Spleen (tissue), 11 donors: ENCODE data around the gene DRD5. TPM values are rescaled to one million over a fixed set of nuclear protein-coding genes. Genes with fewer than 3 reads are reported as not detected.

Experiments
- DNase-seq: peaks from one replicate; pipeline ENCODE4 v3.0.0-alpha.2; 2020
- H3K27ac ChIP-seq, 8 donors: fragments of 200-600 bp; sonication (generic) in 7 of 8; 1 replicate in 4 of 8; 2 replicates in 4 of 8; pipeline versions ENCODE4 v1.5.0 to v1.8.0; 2016 to 2021; ENCODE audit warnings: inconsistent platforms in 4 of 8, mild to moderate bottlenecking in 4 of 8, moderate library complexity in 1 of 8
- H3K27me3 ChIP-seq, 7 donors: fragments of 200-600 bp; sonication (generic) in 6 of 7; replicated peaks in 1 of 7; 1 replicate in 4 of 7; 2 replicates in 3 of 7; pipeline versions ENCODE4 v1.5.0 to v1.8.0; 2016 to 2021; ENCODE audit warnings: inconsistent platforms in 3 of 7, mild to moderate bottlenecking in 1 of 7
- H3K36me3 ChIP-seq, 6 donors: fragments of 200-600 bp; sonication (generic) in 5 of 6; 1 replicate in 4 of 6; 2 replicates in 2 of 6; pipeline versions ENCODE4 v1.5.0 to v1.8.0; 2016 to 2021; ENCODE audit warnings: inconsistent platforms in 2 of 6
- H3K4me1 ChIP-seq, 6 donors: fragments of 200-600 bp; sonication (generic) in 5 of 6; 1 replicate in 3 of 6; 2 replicates in 3 of 6; pipeline versions ENCODE4 v1.5.0 to v1.8.0; 2016 to 2021; ENCODE audit warnings: inconsistent platforms in 3 of 6
- H3K4me3 ChIP-seq, 8 donors: fragments of 200-600 bp; sonication (generic) in 7 of 8; 1 replicate in 4 of 8; 2 replicates in 4 of 8; pipeline versions ENCODE4 v1.5.0 to v1.8.0; 2016 to 2021; ENCODE audit warnings: inconsistent platforms in 4 of 8, mild to moderate bottlenecking in 4 of 8, moderate library complexity in 2 of 8
- H3K9me3 ChIP-seq, 8 donors: fragments of 200-600 bp; sonication (generic) in 7 of 8; 1 replicate in 4 of 8; 2 replicates in 4 of 8; pipeline versions ENCODE4 v1.5.0 to v1.8.0; 2016 to 2021; ENCODE audit warnings: inconsistent platforms in 4 of 8
- POLR2A ChIP-seq, 3 donors: fragments of 450-650 bp; IDR thresholded peaks; one replicate each; pipeline ENCODE4 v1.5.1; 2017; ENCODE audit warnings: antibody characterized with exemption in 3 of 3, mild to moderate bottlenecking in 1 of 3
- POLR2AphosphoS5 ChIP-seq, 3 donors: sonication (generic); formaldehyde crosslinking; IDR thresholded peaks; one replicate each; pipeline ENCODE4 v1.5.1; 2017; ENCODE audit warnings: antibody characterized with exemption in 3 of 3
- WGBS, 5 donors: extraction: QIAGEN DNeasy Blood & Tissue Kit in 3 of 5; methylation state at CpG; one replicate each; pipeline versions ENCODE4 v1.1.5 to v1.1.7; 2013 to 2018; 5-methylcytosine and 5-hydroxymethylcytosine counted together
- intact Hi-C: fragments of 100-400 bp; cut with DNase I; formaldehyde crosslinking; loops from one replicate; pipeline ENCODE4 v1.15.0; 2023; ENCODE audit warnings: low total_unique reads
- polyA plus RNA-seq, 3 donors: library from polyadenylated mRNA; stranded (reverse); fragments of 200-250 nt; gene quantifications; one replicate each; pipeline ENCODE4 v1.2.1, GENCODE V29; 2013
- total RNA-seq, 7 donors: library from RNA; depleted of rRNA in 3 of 7; stranded (reverse); fragments of >200 nt in 3 of 7; fragmentation: NEBNext Ultra II Directional in 4 of 7; extraction: Animal tissue kit (Norgen Biotek cat#: 25700) in 4 of 7; gene quantifications; one replicate each; pipeline versions ENCODE4 v1.1.0 to v1.2.1, GENCODE V29; 2016 to 2021
- TF ChIP-seq, protein P1 (sequence below), 11 experiments: fragments of 200-600 bp in 7 of 11; fragments of 450-650 bp in 4 of 11; sonication (generic) in 4 of 11; IDR thresholded peaks in 8 of 11; conservative IDR thresholded peaks in 3 of 11; 1 replicate in 7 of 11; 2 replicates in 4 of 11; pipeline versions ENCODE4 v1.4.0 to v1.8.0; 2016 to 2021; ENCODE audit warnings: antibody characterized with exemption in 11 of 11, inconsistent platforms in 4 of 11, mild to moderate bottlenecking in 1 of 11
- donor health status: healthy with polysubstance abuse.
- donor health status: DM: no; HTN: no; CAD: no; lungs with moderate emphysema.
- donor health status: DM: no; HTN: no; CAD: no.
- donor health status: Bipolar disorder and iron deficiency.
- donor health status: healthy.
- donor health status: DM: no; HTN: no; CAD: no.
- donor health status: DM: yes; HTN: yes; CAD: no.

The DRD5 gene
- total and polyA plus RNA-seq, 10 donors: not detected

DNA sequence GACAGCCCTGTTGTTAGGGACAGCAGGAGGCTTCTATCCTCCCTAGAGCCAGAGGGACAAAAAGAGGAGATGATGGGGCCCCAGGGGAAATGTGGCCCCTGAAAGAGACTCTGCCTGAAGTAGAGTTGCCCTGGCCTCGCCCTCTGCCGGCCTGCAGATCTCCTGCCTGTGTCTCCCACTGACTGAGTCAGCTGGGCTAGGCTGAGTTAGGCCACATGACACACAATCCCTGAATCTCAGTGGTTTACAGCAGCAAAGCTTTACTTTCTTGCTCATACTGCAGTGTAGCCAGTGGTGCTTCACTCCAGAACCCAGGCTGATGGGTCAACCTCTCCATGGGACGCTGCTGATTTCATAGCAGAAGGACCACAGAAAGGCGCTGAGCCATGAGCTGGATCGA lies 23.5 kb downstream of the DRD5 start:
- Histone ChIP-seq H3K4me1 (no peaks in the 10 kb centered on the region), H3K4me3 (no peak overlapping the region), H3K9me3 (no peaks in the 10 kb centered on the region), H3K27ac (no peak overlapping the region), H3K36me3 (no peaks in the 10 kb centered on the region), H3K27me3 (peaks cover 0 to 14% (median 0%) of the 10 kb centered on the region in 7 donors)
- TF ChIP-seq, protein P1, sequence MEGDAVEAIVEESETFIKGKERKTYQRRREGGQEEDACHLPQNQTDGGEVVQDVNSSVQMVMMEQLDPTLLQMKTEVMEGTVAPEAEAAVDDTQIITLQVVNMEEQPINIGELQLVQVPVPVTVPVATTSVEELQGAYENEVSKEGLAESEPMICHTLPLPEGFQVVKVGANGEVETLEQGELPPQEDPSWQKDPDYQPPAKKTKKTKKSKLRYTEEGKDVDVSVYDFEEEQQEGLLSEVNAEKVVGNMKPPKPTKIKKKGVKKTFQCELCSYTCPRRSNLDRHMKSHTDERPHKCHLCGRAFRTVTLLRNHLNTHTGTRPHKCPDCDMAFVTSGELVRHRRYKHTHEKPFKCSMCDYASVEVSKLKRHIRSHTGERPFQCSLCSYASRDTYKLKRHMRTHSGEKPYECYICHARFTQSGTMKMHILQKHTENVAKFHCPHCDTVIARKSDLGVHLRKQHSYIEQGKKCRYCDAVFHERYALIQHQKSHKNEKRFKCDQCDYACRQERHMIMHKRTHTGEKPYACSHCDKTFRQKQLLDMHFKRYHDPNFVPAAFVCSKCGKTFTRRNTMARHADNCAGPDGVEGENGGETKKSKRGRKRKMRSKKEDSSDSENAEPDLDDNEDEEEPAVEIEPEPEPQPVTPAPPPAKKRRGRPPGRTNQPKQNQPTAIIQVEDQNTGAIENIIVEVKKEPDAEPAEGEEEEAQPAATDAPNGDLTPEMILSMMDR (IDR thresholded peaks at IDR 0.05 in 8 of 11, conservative IDR thresholded peaks at IDR 0.05 in 3 of 11): no peak
- TF ChIP-seq POLR2AphosphoS5 (IDR thresholded peaks at IDR 0.05) (no peak), POLR2A (IDR thresholded peaks at IDR 0.05) (no peak)
- WGBS, 5 donors: 71 to 92% (median 90%) methylated on average over 5 of the region's 5 CpGs
- DNase-seq: no peak
- intact Hi-C loops: no loop called here

DNA sequence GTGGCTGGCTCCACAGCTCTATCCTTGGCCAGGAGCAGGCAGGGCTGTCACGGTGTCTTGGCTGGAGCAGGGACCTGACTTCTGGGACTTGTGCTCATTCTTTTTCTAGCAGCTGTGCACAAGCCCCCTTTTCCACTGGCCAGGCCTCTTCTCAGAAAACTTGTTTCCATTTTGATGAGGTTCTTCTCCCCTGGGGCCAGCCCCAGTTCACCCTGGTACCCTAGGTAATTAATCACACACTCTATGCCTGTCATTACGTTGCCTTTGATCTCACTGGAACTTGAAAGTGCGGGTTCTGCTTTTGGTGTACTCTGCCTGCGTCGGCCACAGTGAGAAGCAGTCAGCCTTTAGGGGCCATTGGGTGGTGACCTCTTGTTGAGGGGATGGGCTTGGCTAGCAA lies 26.6 kb downstream of the DRD5 start:
- TF ChIP-seq POLR2AphosphoS5 (IDR thresholded peaks at IDR 0.05) (no peak), POLR2A (IDR thresholded peaks at IDR 0.05) (no peak)
- TF ChIP-seq, protein P1 (IDR thresholded peaks at IDR 0.05 in 8 of 11, conservative IDR thresholded peaks at IDR 0.05 in 3 of 11): no peak
- H3K27me3 ChIP-seq: peaks cover 0 to 5% (median 0%) of the 10 kb centered on the region in 7 donors
- WGBS, 5 donors: 62 to 67% (median 66%) methylated on average over 5 of the region's 5 CpGs
- DNase-seq: no peak
- no peak overlapping the region for H3K4me3 ChIP-seq
- no peaks in the 10 kb centered on the region for H3K9me3 ChIP-seq
- no peaks in the 10 kb centered on the region for H3K36me3 ChIP-seq
- intact Hi-C loops: no loop called here
- no peak overlapping the region for H3K27ac ChIP-seq
- H3K4me1 ChIP-seq: no peaks in the 10 kb centered on the region

DNA sequence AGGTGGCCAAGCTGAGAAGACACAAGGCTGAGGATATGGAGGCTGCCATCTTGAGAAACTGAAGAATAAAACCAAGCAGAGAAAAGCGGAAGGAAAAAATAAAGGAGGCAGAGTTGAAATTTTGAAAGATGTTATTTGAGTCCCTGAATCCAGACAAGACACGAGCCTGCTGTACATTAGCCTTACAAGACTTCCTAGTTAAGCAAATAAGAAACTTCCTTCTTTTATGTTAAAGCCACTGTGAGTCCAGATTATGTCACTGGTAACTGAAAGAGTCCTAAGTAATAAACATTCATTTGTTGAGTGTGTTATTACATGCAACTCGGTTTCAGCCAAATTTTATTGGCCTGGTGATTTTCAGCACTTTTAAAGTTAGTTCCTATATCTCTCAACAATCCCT lies 30.4 kb downstream of the DRD5 start:
- H3K27ac ChIP-seq: no peak overlapping the region
- no peak for DNase-seq
- no peaks in the 10 kb centered on the region for H3K4me1 ChIP-seq
- no peak overlapping the region for H3K4me3 ChIP-seq
- H3K27me3 ChIP-seq: no peaks in the 10 kb centered on the region
- no peaks in the 10 kb centered on the region for H3K36me3 ChIP-seq
- intact Hi-C loops: no loop called here
- TF ChIP-seq POLR2A (IDR thresholded peaks at IDR 0.05) (no peak), POLR2AphosphoS5 (IDR thresholded peaks at IDR 0.05) (no peak)
- TF ChIP-seq, protein P1 (IDR thresholded peaks at IDR 0.05 in 8 of 11, conservative IDR thresholded peaks at IDR 0.05 in 3 of 11): no peak
- 47 to 70% (median 63%) methylated on average over 3 of the region's 3 CpGs for WGBS, 5 donors
- no peaks in the 10 kb centered on the region for H3K9me3 ChIP-seq

DNA sequence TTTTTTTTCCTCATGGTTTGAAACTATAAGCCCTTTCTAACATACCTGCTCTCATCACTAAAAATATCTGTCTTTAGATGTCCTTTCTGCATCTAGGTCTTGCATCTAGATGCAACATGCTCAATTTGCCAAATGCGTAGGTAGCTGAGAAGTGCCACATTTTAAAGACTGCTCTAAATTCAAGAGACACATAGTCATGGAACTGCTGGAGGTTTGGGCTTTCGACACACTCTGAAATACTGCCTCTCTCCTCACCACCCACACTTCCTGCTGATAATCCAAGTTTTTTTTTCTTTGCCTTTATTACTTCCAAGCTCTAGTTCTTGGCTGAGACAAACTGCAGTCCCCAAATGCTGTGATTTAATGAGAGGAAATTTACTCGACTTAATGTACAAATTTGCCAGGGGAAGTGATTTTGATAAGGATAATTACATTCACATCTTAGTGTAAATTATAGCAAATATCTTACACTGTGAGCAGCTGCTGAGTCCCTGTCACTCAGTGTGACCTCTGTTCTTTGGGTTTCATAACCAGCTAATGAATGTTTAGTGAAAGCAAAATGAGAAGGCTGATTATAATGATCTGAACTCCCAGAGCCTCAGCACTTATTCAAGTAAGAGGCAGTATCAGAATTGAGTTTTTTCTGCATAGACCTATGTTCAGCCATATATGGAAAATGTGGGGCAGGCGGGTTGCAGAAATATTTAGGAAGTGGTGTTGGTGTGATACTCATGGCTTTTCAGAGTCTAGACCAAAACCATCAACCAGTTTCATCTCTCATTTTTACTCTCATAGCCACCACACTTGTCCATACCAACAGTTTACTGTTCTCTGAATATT lies 31.3 kb downstream of the DRD5 start:
- H3K4me1 ChIP-seq: no peaks in the 10 kb centered on the region
- H3K36me3 ChIP-seq: no peaks in the 10 kb centered on the region
- DNase-seq: no peak
- H3K27ac ChIP-seq: no peak overlapping the region
- TF ChIP-seq, protein P1 (IDR thresholded peaks at IDR 0.05 in 8 of 11, conservative IDR thresholded peaks at IDR 0.05 in 3 of 11): no peak
- TF ChIP-seq POLR2AphosphoS5 (IDR thresholded peaks at IDR 0.05) (no peak), POLR2A (IDR thresholded peaks at IDR 0.05) (no peak)
- H3K4me3 ChIP-seq: no peak overlapping the region
- no peaks in the 10 kb centered on the region for H3K9me3 ChIP-seq
- intact Hi-C loops: no loop called here
- WGBS, 5 donors: 43 to 62% (median 46%) methylated on average over 4 of the region's 4 CpGs
- no peaks in the 10 kb centered on the region for H3K27me3 ChIP-seq
